ENCODE results near the gene SMIM41.

GRCh38 chr12:52155048-52155868, 75.8 kb downstream of the SMIM41 start:
- TF ChIP-seq CTCF (conservative IDR thresholded peaks at IDR 0.05; ENCODE audit: low read depth, low read length) (no peak), EZH2 (IDR thresholded peaks at IDR 0.05; ENCODE audit: low read length, unreplicated experiment) (no peak), EZH2phosphoT487 (IDR thresholded peaks at IDR 0.05; ENCODE audit: borderline replicate concordance, low read length) (no peak)

Data from PC-3 (cell line).